Measurements from ENCODE around the gene PLEKHA5.

GRCh38 chr12:19208456-19208855 is 78.9 kb downstream of the PLEKHA5 start:
- TF ChIP-seq CTCF (IDR thresholded peaks at IDR 0.05; ENCODE audit: low read depth, low read length, poor library complexity, severe bottlenecking) (no peak), EZH2phosphoT487 (IDR thresholded peaks at IDR 0.05; ENCODE audit: borderline replicate concordance, low read length) (no peak)
